Motor neuron (in vitro differentiated cells): ENCODE data around the gene KCNN3. TPM values are rescaled to one million over a fixed set of nuclear protein-coding genes. Genes with fewer than 3 reads are reported as not detected.

Experiments
- ATAC-seq, 8 experiments: fragments of 200-7000 bp; cut with Tn5 transposase; replicated peaks in 6 of 8; 2 replicates each; pipeline ENCODE4 v1.8.0; 2021; ENCODE audit warnings: mild to moderate bottlenecking in 8 of 8, moderate library complexity in 8 of 8
- H3K27ac ChIP-seq, 2 donors: fragments of 250-450 bp; sonication (Bioruptor Pico); 2 replicates each; pipeline ENCODE4 v1.9.0; 2021; ENCODE audit warnings: antibody characterized with exemption in 2 of 2, mild to moderate bottlenecking in 2 of 2, moderate library complexity in 1 of 2
- H3K4me1 ChIP-seq, 2 donors: fragments of 250-450 bp; sonication (Bioruptor Pico); replicated peaks in 1 of 2; 2 replicates each; pipeline ENCODE4 v1.6.1; 2021; ENCODE audit warnings: antibody characterized with exemption in 2 of 2, mild to moderate bottlenecking in 2 of 2, moderate library complexity in 1 of 2
- H3K4me3 ChIP-seq, 5 donors: fragments of 250-450 bp; sonication (Bioruptor Pico); 2 replicates each; pipeline ENCODE4 v1.9.0; 2021; ENCODE audit warnings: antibody characterized with exemption in 5 of 5, mild to moderate bottlenecking in 5 of 5, moderate library complexity in 4 of 5
- WGBS, 10 experiments: fragments of 450-650 bp; shearing (Covaris generic); methylation state at CpG; one replicate each; pipeline ENCODE4 v1.0.0; 2022; 5-methylcytosine and 5-hydroxymethylcytosine counted together
- in situ Hi-C, 9 experiments: fragments of 400-800 bp; cut with MboI; loops; one replicate each; pipeline ENCODE4 v1.15.0; 2021; ENCODE audit warnings: low sequenced_read_pairs in 9 of 9, low pct_unique_long_range_greater_than_20kb in 2 of 9; ENCODE audit not compliant: unreplicated experiment in 9 of 9
- total RNA-seq, 8 experiments: library from RNA; unstranded; fragments of 300-600 nt; gene quantifications; 2 replicates each; pipeline versions ENCODE4 v1.2.3 to v1.2.4, GENCODE V29; 2022

The KCNN3 gene
- total RNA-seq, 8 experiments from 2014 or later, result 0.50 to 16.1 (median 1.5) TPM

- no peak for ATAC-seq
- Histone ChIP-seq H3K27ac (no peak overlapping the region), H3K4me1 (peaks cover 8 to 20% of the 10 kb centered on the region in 2 donors), H3K4me3 (no peak overlapping the region)
- in situ Hi-C loops, result no loop called here
- 75 to 100% (median 90%) methylated on average over 1 to 2 of the region's 2 CpGs; no CpG with 5 or more reads in 5 of the 10 experiments for WGBS, 10 experiments
Measured at GRCh38 chr1:154714052-154714623, 155.9 kb downstream of the KCNN3 start.

- H3K4me3 ChIP-seq, result no peak overlapping the region
- no peak for ATAC-seq
- in situ Hi-C loops, result no loop called here
- 70 to 94% (median 87%) methylated on average over 3 to 11 of the region's 11 CpGs; no CpG with 5 or more reads in 2 of the 10 experiments for WGBS, 10 experiments
- no peak overlapping the region for H3K27ac ChIP-seq
- peaks cover 6 to 18% of the 10 kb centered on the region in 2 donors for H3K4me1 ChIP-seq
Measured at GRCh38 chr1:154713005-154713404, 157.1 kb downstream of the KCNN3 start.

GRCh38 chr1:154712166-154712810 lies 157.8 kb downstream of the KCNN3 start:
- H3K27ac ChIP-seq, result no peak overlapping the region
- peaks cover 0 to 11% of the 10 kb centered on the region in 2 donors for H3K4me1 ChIP-seq
- in situ Hi-C loops, result no loop called here
- 0 to 89% (median 67%) methylated on average over 1 to 11 of the region's 11 CpGs; no CpG with 5 or more reads in 1 of the 10 experiments for WGBS, 10 experiments
- peak in 5 of 8 experiments; percentile 18 to 96 (median 48) for ATAC-seq
- H3K4me3 ChIP-seq, result no peak overlapping the region

- Histone ChIP-seq H3K4me3 (no peak overlapping the region), H3K27ac (no peak overlapping the region), H3K4me1 (peaks cover 0 to 6% of the 10 kb centered on the region in 2 donors)
- no peak for ATAC-seq
- in situ Hi-C loops, result no loop called here
- WGBS, 10 experiments, result 0 to 80% (median 62%) methylated on average over 1 of the region's 1 CpG; no CpG with 5 or more reads in 1 of the 10 experiments
Measured at GRCh38 chr1:154711416-154711815, 158.7 kb downstream of the KCNN3 start.

- WGBS, 10 experiments, result 13 to 100% (median 58%) methylated on average over 1 to 6 of the region's 6 CpGs; no CpG with 5 or more reads in 1 of the 10 experiments
- H3K27ac ChIP-seq, result no peak overlapping the region
- in situ Hi-C loops, result no loop called here
- no peak overlapping the region for H3K4me3 ChIP-seq
- no peak for ATAC-seq
- peaks cover 0 to 6% of the 10 kb centered on the region in 2 donors for H3K4me1 ChIP-seq
Measured at GRCh38 chr1:154710106-154710505, 160.0 kb downstream of the KCNN3 start.

GRCh38 chr1:154707901-154708463 lies 162.1 kb downstream of the KCNN3 start:
- Histone ChIP-seq H3K4me1 (peaks cover 0 to 6% of the 10 kb centered on the region in 2 donors), H3K4me3 (no peak overlapping the region), H3K27ac (no peak overlapping the region)
- in situ Hi-C loops, result no loop called here
- 0 to 86% (median 55%) methylated on average over 1 to 16 of the region's 17 CpGs; no CpG with 5 or more reads in 1 of the 10 experiments for WGBS, 10 experiments
- peak in 7 of 8 experiments; percentile 39 to 97 (median 95) for ATAC-seq

GRCh38 chr1:154706851-154707250 lies 163.2 kb downstream of the KCNN3 start:
- Histone ChIP-seq H3K27ac (no peak overlapping the region), H3K4me3 (no peak overlapping the region), H3K4me1 (no peaks in the 10 kb centered on the region)
- no peak for ATAC-seq
- in situ Hi-C loops, result no loop called here
- 50 to 100% (median 84%) methylated on average over 1 of the region's 1 CpG; no CpG with 5 or more reads in 6 of the 10 experiments for WGBS, 10 experiments

- in situ Hi-C loops, result no loop called here
- 42 to 100% (median 63%) methylated on average over 1 to 2 of the region's 2 CpGs; no CpG with 5 or more reads in 4 of the 10 experiments for WGBS, 10 experiments
- Histone ChIP-seq H3K4me1 (no peaks in the 10 kb centered on the region), H3K4me3 (no peak overlapping the region), H3K27ac (no peak overlapping the region)
- ATAC-seq, result no peak
Measured at GRCh38 chr1:154705544-154705943, 164.5 kb downstream of the KCNN3 start.

GRCh38 chr1:154703170-154703569 lies 166.9 kb downstream of the KCNN3 start:
- Histone ChIP-seq H3K4me3 (no peak overlapping the region), H3K4me1 (peaks cover 0 to 5% of the 10 kb centered on the region in 2 donors), H3K27ac (no peak overlapping the region)
- in situ Hi-C loops, result no loop called here
- 0 to 100% (median 35%) methylated on average over 1 to 5 of the region's 5 CpGs; no CpG with 5 or more reads in 1 of the 10 experiments for WGBS, 10 experiments
- ATAC-seq, result peak in 2 of 8 experiments; percentile 23 to 63

GRCh38 chr1:154698320-154699096 lies 171.6 kb downstream of the KCNN3 start:
- H3K27ac ChIP-seq, result no peak overlapping the region
- 40 to 93% (median 86%) methylated on average over 1 to 4 of the region's 4 CpGs; no CpG with 5 or more reads in 4 of the 10 experiments for WGBS, 10 experiments
- peaks cover 0 to 9% of the 10 kb centered on the region in 2 donors for H3K4me1 ChIP-seq
- ATAC-seq, result peak in 2 of 8 experiments; percentile 26
- no peak overlapping the region for H3K4me3 ChIP-seq
- in situ Hi-C loops, result no loop called here

- no peak for ATAC-seq
Measured at GRCh38 chr1:154697710-154698109, 172.4 kb downstream of the KCNN3 start.

GRCh38 chr1:154696456-154696855 lies 173.6 kb downstream of the KCNN3 start:
- WGBS, 10 experiments, result 18 to 91% (median 59%) methylated on average over 1 to 4 of the region's 4 CpGs

More at GRCh38 chr1:154697710-154698109, 172.4 kb downstream of the KCNN3 start:
- H3K4me3 ChIP-seq, result no peak overlapping the region
- peaks cover 0 to 9% of the 10 kb centered on the region in 2 donors for H3K4me1 ChIP-seq
- in situ Hi-C loops, result no loop called here
- H3K27ac ChIP-seq, result no peak overlapping the region

GRCh38 chr1:154695985-154696384 lies 174.1 kb downstream of the KCNN3 start:
- peak in 3 of 8 experiments; percentile 34 to 59 (median 36) for ATAC-seq
- H3K4me3 ChIP-seq, result no peak overlapping the region
- in situ Hi-C loops, result no loop called here

More at GRCh38 chr1:154696456-154696855, 173.6 kb downstream of the KCNN3 start:
- Histone ChIP-seq H3K4me3 (no peak overlapping the region), H3K4me1 (peaks cover 0 to 9% of the 10 kb centered on the region in 2 donors), H3K27ac (no peak overlapping the region)
- peak in 1 of 8 experiments; percentile 75 for ATAC-seq
- in situ Hi-C loops, result no loop called here

More at GRCh38 chr1:154695985-154696384, 174.1 kb downstream of the KCNN3 start:
- Histone ChIP-seq H3K27ac (no peak overlapping the region), H3K4me1 (peaks cover 0 to 9% of the 10 kb centered on the region in 2 donors)
- WGBS, 10 experiments, result 0 to 80% (median 56%) methylated on average over 1 to 2 of the region's 2 CpGs
